ENCODE measurements around the gene NCAM1. TPM values are rescaled to one million over a fixed set of nuclear protein-coding genes. Genes with fewer than 3 reads are reported as not detected.

Gene NCAM1
- total and polyA plus RNA-seq, 2 experiments from 2014 or later = 0.76 to 1.6 TPM

DNA sequence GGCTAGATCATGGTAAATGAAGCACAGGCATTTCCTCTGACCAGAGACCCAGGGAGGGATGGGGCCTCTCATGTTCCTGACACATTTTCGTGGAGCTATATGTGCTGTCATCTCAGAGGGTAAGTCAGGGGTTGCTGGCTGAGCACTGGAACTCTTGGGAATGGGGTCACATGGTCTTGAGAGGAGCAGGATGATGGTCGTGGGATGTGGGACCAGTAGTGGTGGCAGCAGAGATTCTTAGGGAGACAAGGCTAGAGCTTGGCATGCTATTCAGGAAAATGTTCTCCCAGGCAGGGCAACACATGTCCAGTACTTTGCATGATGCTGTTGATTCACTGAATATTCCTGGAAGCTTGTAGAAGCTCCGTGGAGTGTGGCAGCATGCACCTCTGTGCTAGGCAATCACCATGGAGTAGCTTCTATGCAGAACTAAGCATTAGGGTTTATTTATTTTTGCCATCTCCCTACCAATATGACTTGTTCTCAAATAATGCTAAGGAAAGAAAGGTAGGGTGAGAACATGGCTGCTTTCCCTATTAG lies 321.7 kb downstream of the NCAM1 start:
- H4K20me1 ChIP-seq (replicated peaks; ENCODE audit: insufficient read depth) = no peaks in the 10 kb centered on the region
- H3K36me3 Mint-ChIP-seq (ENCODE audit: low read depth) = no peaks in the 10 kb centered on the region
- no peaks in the 10 kb centered on the region for H3K27me3 ChIP-seq (ENCODE audit: insufficient read depth)
- H3F3A ChIP-seq (replicated peaks; ENCODE audit: low read depth) = no peaks in the 10 kb centered on the region
- TF ChIP-seq CREB1 (CRISPR knock-in tag; IDR thresholded peaks at IDR 0.05; ENCODE audit: low read depth) (no peak), ZNF114 (CRISPR knock-in tag; IDR thresholded peaks at IDR 0.05) (no peak), EZH2 (IDR thresholded peaks at IDR 0.05; ENCODE audit: low read depth, unreplicated experiment) (no peak), JUNB (IDR thresholded peaks at IDR 0.05; ENCODE audit: unreplicated experiment) (no peak), POLR2AphosphoS5 (IDR thresholded peaks at IDR 0.05; ENCODE audit: low read depth) (no peak), STAT1 (IDR thresholded peaks at IDR 0.05; ENCODE audit: unreplicated experiment) (no peak)
- TF ChIP-seq, protein P1, sequence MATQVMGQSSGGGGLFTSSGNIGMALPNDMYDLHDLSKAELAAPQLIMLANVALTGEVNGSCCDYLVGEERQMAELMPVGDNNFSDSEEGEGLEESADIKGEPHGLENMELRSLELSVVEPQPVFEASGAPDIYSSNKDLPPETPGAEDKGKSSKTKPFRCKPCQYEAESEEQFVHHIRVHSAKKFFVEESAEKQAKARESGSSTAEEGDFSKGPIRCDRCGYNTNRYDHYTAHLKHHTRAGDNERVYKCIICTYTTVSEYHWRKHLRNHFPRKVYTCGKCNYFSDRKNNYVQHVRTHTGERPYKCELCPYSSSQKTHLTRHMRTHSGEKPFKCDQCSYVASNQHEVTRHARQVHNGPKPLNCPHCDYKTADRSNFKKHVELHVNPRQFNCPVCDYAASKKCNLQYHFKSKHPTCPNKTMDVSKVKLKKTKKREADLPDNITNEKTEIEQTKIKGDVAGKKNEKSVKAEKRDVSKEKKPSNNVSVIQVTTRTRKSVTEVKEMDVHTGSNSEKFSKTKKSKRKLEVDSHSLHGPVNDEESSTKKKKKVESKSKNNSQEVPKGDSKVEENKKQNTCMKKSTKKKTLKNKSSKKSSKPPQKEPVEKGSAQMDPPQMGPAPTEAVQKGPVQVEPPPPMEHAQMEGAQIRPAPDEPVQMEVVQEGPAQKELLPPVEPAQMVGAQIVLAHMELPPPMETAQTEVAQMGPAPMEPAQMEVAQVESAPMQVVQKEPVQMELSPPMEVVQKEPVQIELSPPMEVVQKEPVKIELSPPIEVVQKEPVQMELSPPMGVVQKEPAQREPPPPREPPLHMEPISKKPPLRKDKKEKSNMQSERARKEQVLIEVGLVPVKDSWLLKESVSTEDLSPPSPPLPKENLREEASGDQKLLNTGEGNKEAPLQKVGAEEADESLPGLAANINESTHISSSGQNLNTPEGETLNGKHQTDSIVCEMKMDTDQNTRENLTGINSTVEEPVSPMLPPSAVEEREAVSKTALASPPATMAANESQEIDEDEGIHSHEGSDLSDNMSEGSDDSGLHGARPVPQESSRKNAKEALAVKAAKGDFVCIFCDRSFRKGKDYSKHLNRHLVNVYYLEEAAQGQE (IDR thresholded peaks at IDR 0.05; ENCODE audit: unreplicated experiment) = no peak
- TF ChIP-seq, protein P2, sequence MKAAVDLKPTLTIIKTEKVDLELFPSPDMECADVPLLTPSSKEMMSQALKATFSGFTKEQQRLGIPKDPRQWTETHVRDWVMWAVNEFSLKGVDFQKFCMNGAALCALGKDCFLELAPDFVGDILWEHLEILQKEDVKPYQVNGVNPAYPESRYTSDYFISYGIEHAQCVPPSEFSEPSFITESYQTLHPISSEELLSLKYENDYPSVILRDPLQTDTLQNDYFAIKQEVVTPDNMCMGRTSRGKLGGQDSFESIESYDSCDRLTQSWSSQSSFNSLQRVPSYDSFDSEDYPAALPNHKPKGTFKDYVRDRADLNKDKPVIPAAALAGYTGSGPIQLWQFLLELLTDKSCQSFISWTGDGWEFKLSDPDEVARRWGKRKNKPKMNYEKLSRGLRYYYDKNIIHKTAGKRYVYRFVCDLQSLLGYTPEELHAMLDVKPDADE (IDR thresholded peaks at IDR 0.05) = no peak
- TF ChIP-seq, protein P3, sequence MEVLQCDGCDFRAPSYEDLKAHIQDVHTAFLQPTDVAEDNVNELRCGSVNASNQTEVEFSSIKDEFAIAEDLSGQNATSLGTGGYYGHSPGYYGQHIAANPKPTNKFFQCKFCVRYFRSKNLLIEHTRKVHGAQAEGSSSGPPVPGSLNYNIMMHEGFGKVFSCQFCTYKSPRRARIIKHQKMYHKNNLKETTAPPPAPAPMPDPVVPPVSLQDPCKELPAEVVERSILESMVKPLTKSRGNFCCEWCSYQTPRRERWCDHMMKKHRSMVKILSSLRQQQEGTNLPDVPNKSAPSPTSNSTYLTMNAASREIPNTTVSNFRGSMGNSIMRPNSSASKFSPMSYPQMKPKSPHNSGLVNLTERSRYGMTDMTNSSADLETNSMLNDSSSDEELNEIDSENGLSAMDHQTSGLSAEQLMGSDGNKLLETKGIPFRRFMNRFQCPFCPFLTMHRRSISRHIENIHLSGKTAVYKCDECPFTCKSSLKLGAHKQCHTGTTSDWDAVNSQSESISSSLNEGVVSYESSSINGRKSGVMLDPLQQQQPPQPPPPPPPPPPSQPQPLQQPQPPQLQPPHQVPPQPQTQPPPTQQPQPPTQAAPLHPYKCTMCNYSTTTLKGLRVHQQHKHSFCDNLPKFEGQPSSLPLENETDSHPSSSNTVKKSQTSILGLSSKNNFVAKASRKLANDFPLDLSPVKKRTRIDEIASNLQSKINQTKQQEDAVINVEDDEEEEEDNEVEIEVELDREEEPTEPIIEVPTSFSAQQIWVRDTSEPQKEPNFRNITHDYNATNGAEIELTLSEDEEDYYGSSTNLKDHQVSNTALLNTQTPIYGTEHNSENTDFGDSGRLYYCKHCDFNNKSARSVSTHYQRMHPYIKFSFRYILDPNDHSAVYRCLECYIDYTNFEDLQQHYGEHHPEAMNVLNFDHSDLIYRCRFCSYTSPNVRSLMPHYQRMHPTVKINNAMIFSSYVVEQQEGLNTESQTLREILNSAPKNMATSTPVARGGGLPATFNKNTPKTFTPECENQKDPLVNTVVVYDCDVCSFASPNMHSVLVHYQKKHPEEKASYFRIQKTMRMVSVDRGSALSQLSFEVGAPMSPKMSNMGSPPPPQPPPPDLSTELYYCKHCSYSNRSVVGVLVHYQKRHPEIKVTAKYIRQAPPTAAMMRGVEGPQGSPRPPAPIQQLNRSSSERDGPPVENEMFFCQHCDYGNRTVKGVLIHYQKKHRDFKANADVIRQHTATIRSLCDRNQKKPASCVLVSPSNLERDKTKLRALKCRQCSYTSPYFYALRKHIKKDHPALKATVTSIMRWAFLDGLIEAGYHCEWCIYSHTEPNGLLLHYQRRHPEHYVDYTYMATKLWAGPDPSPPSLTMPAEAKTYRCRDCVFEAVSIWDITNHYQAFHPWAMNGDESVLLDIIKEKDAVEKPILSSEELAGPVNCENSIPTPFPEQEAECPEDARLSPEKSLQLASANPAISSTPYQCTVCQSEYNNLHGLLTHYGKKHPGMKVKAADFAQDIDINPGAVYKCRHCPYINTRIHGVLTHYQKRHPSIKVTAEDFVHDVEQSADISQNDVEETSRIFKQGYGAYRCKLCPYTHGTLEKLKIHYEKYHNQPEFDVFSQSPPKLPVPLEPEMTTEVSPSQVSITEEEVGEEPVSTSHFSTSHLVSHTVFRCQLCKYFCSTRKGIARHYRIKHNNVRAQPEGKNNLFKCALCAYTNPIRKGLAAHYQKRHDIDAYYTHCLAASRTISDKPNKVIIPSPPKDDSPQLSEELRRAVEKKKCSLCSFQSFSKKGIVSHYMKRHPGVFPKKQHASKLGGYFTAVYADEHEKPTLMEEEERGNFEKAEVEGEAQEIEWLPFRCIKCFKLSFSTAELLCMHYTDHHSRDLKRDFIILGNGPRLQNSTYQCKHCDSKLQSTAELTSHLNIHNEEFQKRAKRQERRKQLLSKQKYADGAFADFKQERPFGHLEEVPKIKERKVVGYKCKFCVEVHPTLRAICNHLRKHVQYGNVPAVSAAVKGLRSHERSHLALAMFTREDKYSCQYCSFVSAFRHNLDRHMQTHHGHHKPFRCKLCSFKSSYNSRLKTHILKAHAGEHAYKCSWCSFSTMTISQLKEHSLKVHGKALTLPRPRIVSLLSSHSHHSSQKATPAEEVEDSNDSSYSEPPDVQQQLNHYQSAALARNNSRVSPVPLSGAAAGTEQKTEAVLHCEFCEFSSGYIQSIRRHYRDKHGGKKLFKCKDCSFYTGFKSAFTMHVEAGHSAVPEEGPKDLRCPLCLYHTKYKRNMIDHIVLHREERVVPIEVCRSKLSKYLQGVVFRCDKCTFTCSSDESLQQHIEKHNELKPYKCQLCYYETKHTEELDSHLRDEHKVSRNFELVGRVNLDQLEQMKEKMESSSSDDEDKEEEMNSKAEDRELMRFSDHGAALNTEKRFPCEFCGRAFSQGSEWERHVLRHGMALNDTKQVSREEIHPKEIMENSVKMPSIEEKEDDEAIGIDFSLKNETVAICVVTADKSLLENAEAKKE (CRISPR knock-in tag; IDR thresholded peaks at IDR 0.05) = no peak
- H3K4me3 Mint-ChIP-seq = no peak overlapping the region
- H3K4me1 ChIP-seq (ENCODE audit: insufficient read depth) = no peaks in the 10 kb centered on the region
- no peak overlapping the region for H3K27ac Mint-ChIP-seq
- no peaks in the 10 kb centered on the region for H3K36me3 ChIP-seq (ENCODE audit: insufficient read depth)
- H3K9me2 ChIP-seq (ENCODE audit: insufficient read depth) = no peaks in the 10 kb centered on the region
- H3K4me2 ChIP-seq = no peak overlapping the region
- no peak overlapping the region for H2AFZ ChIP-seq
- no peaks in the 10 kb centered on the region for H3K79me2 ChIP-seq (replicated peaks; ENCODE audit: insufficient read depth)
- no peak overlapping the region for H3K4me3 ChIP-seq
- ATAC-seq (no peak), DNase-seq (ENCODE audit: low spot score) (no peak)
- H3K4me1 Mint-ChIP-seq = no peaks in the 10 kb centered on the region
- H3K27ac ChIP-seq (ENCODE audit: low read depth) = no peak overlapping the region
- no peaks in the 10 kb centered on the region for H3K27me3 Mint-ChIP-seq (ENCODE audit: insufficient read depth, low read depth, poor library complexity)
- no peaks in the 10 kb centered on the region; the same call in 2 of the 3 replicates for H3K9me3 Mint-ChIP-seq
